ENCODE measurements around the gene CAMK1D.
"Not testable (repeated sequence)": the region's sequence is repeated elsewhere in the genome, so short reads cannot be mapped to it uniquely, and the experiment has no call there.

Gene CAMK1D

DNA sequence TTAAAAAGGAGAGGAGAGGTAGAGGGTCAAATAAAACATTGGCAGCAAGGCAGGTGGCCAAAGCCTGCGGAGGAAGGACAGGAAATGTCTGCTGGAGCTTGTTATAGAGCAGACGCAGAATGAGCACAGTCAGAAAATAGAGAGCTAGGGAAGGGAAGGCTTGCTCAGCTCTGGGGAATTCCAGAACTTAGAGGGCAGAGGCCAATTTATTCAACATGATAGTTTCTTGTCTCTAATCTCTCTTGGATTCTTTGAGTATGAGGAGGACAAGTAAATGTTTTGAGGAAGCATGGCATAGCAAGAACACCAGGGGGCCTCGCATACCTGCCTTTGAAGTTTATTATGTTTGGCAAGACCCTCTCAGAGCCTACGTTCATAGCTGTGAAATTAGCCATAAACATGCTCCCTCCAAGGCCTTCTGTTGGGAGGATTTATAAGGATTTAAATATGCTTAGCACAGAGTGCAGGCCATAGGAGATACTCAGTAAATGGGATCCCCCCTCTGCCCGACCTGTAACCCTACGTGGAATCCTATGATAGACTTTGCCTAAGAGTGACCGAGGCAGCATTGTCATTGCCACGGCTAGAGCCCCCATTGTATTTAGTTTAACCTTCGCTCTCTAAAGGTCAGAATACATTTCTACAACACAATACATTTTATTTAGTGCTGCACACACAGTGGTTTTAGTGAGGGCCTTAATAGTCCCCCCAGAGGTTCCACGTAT, 358.3 kb downstream of the CAMK1D start:
- DNase-seq, result no peak

DNA sequence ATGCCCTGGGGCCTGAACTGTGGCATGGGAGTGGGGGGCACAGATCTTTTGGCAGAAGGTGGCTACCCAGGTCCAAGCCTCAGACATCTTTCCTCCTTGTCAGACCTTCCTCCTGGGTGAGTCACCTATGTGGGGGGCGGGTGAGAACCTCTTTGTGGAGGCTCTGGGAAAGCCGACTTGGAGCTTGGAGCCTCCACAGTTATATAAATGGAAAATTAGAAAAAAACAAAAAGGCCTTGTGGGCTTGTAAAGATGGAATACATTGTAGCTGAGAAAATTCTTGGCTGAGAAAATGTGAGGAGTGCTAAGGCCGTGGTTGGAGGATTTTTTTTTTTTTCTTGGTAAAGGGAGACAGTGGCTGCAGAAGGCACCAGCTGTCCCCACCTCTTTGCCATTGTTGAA, 359.7 kb downstream of the CAMK1D start:
- DNase-seq, result no peak

DNA sequence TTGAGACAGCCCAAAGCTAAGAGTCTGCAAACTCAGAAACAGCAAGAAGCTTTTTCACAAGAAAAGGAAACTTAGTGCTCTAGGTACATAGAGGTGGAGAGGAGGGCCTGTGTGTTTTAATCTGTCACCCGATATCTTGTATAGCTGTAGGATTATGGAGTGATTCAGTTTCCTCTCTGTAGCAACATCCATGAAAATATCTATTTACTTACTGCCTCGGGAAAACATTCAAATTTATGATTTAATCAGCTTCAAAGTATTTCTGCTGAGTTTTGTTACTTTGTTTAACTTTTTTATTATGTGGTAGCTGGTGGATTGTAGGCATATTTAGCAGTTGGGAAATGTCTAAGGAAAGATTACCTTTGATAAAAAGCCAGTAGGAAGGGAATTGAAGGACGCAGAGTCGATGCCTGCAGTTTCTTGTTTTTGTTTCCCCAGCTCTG, 360.2 kb downstream of the CAMK1D start:
- DNase-seq, result no peak

DNA sequence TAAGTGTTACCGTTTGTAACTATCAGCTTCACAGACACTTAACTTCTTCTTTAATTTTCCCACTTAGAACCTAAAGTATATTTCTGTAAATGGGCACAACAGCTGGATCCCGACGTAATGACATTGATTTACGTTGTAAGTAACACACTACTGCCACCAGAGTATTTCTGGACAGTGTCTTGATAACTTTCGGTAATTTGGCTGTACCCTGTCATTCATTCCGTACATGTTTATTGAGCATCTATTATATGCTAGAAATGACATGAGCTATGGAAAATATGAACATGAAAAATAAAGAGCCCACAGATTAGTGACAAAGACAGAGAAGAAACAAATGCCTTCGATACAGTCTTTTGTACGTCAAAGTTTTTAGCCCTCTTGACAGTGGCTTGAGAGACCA, 360.8 kb downstream of the CAMK1D start:
- no peak for DNase-seq

DNA sequence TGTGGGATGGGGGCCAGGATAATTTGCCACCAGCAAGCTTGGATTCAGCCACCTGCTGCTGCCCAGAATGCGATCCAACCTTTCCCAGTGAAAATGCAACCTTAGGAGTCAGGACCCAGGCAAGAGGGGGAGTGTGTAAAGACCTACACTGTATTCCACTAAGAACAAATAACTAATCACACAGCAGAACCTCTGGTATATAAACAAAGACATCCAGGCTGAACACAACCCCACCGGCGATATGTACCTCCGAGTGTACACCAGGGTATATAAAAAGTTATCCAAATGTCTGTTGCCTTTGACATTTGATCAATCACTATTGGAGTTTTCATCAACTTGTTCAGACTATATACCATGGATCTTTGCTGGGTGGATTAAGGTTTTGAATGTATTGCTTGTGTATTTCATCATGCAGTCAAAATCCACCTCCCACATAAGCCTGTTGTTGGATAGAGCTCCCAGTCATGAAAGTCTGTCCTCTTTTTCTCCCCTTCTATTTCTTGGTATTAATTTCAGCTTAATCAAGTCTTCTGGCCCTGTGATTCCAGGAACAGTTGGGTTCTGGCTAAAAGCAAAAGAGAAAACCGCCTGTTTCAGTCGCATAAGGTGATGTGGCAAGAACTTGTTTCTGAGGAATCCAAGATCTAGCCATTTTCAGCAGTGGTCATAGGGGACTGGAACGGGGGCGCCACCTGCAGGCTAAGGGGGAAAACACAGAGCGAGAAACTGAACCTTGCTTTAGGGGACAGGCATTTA, 361.4 kb downstream of the CAMK1D start:
- DNase-seq, result peak; percentile 56

DNA sequence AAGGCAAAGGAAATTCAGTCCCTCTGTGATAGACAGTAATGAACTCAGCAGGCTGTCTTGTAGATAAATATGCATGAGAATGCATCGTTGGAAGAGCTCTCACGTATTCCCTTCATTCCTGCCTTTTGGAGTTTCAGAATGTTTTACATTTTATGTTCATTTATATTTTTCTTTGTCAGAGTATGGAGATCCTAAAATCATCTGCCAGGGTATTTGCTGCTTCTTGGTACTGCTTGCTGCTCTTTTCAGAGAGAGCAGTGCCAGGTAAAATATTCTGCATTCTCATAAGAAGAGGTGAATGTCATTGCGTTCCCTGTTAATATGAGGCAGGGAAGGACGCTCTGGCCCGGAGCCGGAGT, 362.0 kb downstream of the CAMK1D start:
- DNase-seq, result no peak

DNA sequence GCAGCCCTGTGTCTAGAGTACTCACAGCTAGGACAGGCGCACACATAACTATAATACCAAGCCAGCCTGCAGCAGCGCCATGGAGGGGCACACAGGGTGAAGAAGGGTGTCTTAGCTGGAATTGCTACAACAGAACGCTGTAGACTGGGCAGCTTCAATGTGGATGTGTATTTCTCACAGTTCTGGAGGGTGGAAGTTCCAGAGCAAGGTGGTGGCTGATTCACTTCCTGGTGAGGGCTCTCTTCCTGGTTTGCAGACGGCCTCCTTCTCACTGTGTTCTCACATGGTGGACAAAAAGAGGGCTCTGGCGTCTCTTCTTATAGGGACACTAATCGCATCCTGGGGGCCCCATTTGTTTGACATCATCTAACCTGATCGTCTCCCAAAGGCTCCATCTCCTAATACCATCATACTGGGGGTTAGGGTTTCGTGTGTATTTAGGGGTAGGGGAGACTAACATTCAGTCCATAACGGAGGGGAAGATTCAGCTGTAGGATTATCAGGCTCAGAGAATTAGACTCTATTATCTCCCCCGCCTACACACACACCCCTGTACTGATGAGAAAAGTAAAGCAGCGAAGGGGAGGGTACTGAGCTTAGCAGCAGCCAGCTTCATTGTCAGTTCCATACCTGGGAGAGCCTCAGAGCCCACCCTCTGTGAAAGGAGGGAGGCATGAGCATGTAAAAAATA, 363.1 kb downstream of the CAMK1D start:
- no peak for DNase-seq

DNA sequence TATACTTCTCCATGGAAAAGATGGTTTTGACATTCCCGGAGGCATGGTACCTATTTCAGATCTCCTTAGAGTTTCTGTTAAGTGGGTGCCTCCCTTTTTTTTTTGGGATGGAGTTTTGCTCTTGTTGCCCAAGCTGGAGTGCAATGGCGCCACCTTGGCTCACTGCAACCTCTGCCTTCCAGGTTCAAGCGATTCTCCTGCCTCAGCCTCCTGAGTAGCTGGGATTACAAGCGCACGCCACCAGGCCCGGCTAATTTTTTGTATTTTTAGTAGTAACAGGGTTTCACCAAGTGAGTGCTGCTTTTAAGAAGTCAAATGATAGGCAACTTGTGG, 363.6 kb downstream of the CAMK1D start:
- not testable (repeated sequence) for DNase-seq

DNA sequence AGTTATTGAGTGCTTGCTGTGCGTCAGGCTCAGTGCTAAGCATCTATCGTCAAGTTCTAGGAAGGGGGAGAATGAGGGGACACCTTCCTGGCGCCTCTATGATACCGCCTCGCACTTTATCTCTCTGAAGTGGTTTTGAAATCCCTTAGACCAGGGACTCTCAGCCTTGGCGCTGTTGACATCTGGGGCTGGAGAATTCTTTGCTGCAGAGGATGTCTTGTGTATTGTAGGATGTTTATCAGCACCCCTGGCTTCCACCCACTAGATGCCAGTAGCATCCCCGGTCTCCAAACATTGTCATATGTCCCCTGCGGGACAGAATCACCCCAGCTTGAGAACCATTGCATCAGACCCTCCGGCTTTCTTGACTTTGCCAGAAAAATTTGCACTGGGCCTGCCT, 366.7 kb downstream of the CAMK1D start:
- no peak for DNase-seq

DNA sequence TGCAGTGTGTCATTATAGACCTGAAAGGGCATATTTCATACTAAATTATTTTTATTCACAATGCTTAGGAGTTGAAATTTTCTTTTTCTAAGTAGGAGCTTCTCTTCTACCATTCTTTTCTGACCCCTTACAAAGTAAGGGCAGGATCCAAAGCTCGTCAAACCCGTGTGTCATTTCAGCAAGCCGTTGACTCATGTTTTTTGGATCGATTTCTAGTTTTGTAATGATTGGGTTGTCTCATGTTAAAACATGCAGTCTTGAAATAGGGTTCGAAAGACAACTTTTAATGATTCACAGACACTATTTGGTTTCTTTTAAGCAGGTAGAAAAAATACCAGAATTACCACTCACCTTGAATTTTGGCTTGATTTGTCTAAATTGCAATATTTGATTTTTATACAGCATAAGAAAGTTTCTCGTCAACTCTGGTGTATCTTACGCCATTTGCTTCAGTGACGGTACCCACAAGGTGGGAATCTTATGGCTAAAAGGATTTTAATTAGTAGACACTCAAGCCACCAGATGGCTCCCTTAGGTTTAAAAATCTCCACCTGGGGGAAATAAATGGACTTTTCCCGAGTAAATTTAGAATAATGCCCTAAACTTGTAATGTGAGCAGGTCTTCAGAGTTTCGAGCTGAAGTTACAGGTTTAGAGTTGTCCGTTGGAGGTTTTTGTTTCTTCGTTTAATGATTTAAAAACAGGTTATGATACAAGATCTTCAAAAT, 368.8 kb downstream of the CAMK1D start:
- DNase-seq, result no peak

DNA sequence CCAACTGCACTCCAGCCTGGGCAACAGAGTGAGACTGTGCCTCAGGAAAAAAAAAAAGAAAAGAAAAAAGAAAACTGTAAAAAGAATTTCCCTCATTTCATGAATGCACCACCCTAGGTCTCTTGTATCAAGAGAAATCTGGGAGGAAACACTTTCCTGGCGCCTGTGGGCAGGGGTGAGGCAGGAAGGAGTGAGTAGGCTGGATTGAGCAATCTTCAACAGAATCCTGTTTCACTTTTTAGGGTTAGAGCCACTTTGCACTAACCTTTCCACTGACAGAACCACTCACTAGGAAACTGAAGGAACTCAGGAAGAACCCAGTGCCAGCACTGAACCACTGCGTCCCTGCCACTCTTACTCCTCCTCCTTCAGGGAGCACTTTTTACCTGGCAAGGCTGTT, 370.0 kb downstream of the CAMK1D start:
- no peak for DNase-seq

DNA sequence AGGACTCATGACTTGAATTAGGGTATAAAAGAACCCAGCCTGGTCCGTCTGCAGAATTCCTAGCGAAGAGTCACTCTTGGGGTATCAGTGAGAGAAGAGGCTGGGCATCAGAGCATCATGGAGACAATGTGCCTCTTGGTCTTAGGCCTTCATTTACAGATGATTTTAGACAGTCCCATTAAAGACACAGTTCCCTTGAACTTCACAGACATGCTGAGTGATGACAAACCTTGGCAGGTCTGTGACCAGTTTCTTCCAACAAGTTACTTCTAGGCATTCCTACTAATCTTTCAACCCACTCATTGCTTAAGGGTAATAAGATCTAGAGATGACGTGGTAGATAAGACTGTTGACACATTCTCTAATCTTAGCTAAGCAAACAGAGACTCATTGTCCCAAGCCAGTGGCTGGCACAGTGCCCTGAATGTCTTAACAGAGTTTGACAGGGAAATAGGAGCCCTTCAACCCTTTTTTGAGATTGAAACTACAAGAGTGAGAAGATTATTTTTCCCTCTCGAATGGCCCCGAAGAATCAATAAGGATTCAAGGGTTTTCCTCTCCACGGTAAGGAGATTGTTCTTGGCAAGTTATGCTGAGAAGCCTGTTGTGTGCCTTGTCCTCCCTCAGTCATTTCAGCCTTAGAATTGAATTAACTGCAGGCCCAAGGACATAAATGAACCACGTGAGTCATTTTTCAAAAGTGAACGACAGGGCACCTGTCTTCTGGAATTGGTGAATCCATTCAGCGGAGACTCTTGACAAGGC, 371.1 kb downstream of the CAMK1D start:
- peak; percentile 32 for DNase-seq

DNA sequence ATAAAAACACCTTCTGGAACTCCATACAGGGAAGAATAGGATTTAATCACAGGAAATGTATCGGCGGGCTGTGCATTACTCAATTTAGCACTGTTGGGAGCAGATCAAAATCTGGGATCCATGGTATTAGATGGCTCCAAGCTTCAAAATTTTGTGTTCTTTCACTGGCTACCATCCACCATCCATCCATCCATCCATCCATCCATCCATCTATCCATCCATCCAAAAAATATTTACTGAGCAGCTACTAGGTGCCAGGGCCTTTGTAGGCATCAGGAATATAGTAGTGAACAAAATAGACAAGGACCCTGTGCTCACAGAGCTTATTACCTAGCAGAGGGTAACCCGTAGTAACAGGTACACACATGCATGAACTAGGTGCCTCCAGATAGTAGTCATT, 372.0 kb downstream of the CAMK1D start:
- no peak for DNase-seq

DNA sequence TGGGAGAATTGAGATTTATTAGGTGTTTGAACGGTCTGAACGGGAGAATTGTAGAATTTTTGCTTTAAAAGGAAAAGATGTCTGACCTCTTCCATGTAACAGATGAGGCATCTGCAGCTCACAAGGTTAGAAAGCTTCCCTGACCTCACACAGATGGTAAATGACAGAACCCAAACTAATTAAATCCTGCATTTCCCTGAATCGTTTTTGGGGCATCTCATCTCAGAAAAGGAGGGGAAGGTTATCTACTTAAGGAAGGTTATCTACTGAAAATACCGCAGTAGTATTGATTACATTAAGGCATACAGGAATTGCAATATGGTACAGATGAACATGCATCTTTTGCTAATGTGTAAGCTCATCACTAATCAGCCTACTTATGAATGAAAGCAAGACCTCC, 373.9 kb downstream of the CAMK1D start:
- DNase-seq, result no peak

DNA sequence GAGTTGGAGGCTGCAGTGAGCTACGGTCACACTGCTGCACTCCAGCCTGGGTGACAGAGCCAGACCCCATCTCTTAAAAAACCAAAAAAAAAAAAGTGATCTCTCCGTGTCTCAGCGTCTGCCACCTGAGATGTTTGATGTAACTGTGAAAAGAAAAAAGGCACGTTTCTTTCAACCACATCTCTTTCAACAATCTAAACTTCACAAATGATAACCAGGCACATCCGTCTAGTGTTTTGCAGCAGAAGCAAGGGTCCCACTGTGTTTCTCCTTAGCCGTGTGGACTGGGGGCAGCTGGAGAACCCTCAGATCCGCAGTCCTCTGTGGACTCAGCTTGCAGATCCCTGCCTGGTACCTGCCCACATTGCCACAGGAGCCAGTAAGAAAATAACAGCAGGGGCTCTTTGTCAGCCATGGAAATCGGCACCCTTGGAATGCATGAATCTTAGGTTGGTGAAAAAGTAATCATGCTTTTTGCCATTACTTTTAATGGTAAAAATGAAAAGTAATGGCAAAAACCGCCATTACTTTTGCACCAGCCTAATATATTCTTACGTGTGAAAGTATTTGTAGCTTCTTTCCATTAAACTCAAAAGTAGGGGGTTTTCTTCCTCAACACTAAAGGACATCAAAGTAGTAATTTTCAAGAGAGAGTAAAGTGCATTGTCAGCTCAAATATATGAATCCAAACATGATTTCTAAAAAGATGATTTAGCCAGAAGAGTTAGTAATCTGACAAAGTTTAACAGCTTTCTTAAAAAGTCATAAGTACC, 375.6 kb downstream of the CAMK1D start:
- DNase-seq, result no peak

DNA sequence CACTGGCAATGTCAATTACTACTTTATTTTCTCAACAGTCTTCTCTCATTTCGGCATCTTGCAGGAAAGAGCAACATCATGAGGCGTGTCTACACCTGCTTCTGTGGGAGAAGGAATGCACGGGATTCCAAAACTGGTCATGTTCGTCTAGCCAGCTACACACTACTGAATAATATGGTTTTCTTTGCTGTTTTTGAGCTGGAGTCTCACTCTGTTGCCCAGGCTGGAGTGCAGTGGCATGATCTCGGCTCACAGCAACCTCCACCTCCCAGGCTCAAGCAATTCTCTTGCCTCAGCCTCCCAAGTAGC, 376.2 kb downstream of the CAMK1D start:
- not testable (repeated sequence) for DNase-seq

DNA sequence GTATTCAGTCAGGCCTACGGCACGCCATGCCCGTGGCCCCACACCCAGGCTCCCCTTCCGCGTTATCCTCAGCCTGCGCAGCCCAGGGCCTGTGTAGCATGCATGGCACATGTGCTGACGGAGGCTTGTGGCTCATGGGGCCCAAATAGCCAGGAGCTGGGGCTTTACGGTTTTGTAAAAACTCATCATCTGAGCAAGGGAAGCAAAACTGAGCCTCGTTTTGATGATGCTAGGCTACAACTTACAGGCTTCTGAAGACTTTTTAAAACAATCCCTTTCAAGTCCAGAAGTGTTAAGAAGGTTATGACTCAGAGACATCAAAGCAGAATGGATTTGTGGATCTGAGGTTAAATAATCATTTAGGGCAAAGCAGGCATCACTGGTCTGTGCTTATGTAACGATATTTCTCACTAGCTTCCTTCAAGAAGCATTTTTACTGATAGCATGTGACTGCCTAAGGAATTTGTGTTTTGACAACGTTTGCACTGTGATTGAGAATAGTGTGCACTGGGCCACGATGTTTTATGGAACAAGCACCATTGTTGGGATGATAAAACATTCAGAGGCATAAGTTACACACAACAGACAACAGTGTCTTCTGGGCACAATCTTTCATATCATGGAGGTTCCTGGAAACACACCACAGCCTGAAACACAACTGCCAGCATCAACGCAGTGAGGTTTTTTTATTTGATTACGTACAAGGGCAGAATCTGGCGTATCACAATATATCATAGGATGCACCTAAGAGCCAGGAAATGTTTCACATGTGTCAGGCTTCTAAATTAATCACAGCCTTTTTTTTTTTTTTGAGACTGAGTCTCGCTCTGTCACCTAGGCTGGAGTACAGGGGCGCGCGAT, 377.9 kb downstream of the CAMK1D start:
- no peak for DNase-seq

DNA sequence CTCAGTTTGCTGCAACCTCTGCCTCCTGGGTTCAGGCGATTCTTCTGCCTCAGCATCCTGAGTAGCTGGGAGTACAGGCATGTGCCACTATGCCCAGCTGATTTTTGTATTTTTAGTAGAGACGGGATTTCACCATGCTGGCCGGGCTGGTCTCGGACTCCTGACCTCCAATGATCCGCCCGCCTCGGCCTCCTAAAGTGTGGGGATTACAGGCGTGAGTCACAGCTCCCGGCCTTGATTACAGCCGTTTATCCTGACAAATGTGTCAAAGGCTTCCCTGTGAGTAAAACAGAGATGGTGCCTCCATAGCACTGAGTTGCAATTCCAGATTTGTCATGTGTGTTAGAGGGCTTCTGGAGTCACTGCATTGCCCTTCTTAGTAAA, 378.5 kb downstream of the CAMK1D start:
- no peak for DNase-seq

DNA sequence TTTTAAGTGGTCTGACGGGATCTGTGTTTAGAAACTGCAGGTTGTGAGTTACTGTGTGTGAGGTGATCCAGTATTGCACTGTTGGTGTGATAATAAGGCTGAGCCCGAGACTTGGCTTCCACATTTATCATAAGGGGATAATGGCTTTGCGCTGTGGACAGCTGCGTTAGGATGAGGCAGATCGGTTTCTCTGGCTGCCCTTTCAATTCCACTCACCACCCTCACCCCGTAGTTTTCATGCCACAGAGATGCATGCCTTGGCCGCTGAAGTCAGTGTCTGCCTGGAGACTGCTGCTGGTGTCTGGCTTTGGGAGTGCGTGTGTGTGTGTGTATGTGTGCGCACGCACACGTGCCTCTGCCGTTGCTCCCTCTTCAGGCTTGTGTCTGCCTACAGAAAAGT, 379.1 kb downstream of the CAMK1D start:
- DNase-seq, result no peak

DNA sequence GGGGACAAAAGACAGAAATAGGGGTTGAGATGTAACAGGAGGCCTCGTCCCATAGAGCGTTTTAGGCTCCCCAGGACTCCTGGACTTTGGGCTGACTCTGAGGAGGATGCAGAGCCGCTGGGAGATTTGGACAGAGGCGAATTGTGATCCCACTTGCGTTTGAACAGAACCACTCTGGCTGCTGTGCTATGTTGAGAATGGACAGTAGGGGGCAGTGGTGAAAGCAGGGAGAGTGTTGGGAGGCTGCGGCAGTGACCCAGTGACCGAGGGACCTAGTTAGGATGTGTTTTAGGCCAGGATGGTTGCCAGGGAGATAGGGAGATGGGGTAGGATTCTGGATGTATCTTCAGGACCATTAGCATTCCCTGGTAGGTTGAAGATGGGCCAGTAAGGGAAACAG, 380.5 kb downstream of the CAMK1D start:
- DNase-seq, result no peak

Data from NCI-H748 treated with DMSO at 0.1 percent for 48 hours (cell line).